GM12878 (cell line): ENCODE measurements around the gene SRSF3. TPM values are rescaled to one million over a fixed set of nuclear protein-coding genes. Genes with fewer than 3 reads are reported as not detected.

Experiments used
- ATAC-seq: fragments of 200-7000 bp; cut with Tn5 transposase; 3 replicates; pipeline ENCODE4 v1.9.1; 2020; ENCODE audit warnings: mild to moderate bottlenecking, moderate library complexity
- BruUV-seq: library from RNA; stranded (reverse); fragments of 400-500 nt; replicated peaks from 2 replicates; lab custom pipeline; 2021; lab: Mats Ljungman, UMichigan
- CTCF ChIA-PET: fragments of 300-600 bp; sonication (Branson Sonifier 250); formaldehyde crosslinking; extraction: SDS; loops from one replicate; lab custom pipeline; 2021; ENCODE audit warnings: inconsistent platforms; lab: Yijun Ruan, JAX
- POLR2A ChIA-PET: fragments of 350-600 bp; formaldehyde crosslinking; extraction: SDS; loops from one replicate; lab custom pipeline; 2021; ENCODE audit warnings: inconsistent platforms; lab: Charles Lee
- RAD21 ChIA-PET: fragments of 300-600 bp; sonication (Branson Sonifier 250); formaldehyde crosslinking; loops from one replicate; lab custom pipeline; 2023; ENCODE audit warnings: antibody characterized with exemption; ENCODE audit not compliant: unreplicated experiment; lab: Charles Lee
- SMC1A ChIA-PET: fragments of 300-600 bp; sonication (Branson Sonifier 250); formaldehyde crosslinking; loops from one replicate; lab custom pipeline; 2023; ENCODE audit not compliant: unreplicated experiment, uncharacterized antibody; lab: Charles Lee
- DNase-seq: peaks from one replicate; pipeline ENCODE4 v3.0.0-alpha.2; 2011; ENCODE audit warnings: low read depth, low spot score
- FAIRE-seq: peaks from 3 replicates; lab custom pipeline; 2011; peaks lifted over from hg19 to GRCh38; lab: Jason Lieb, UNC
- H2AFZ ChIP-seq: 2 replicates; pipeline ENCODE4 v1.6.0; 2011; ENCODE audit warnings: low read depth, low read length, control low read depth; ENCODE audit not compliant: control insufficient read depth
- H3K27ac ChIP-seq: 2 replicates; pipeline ENCODE4 v1.5.1; 2011; ENCODE audit warnings: control low read depth; ENCODE audit not compliant: control insufficient read depth, insufficient read depth
- H3K27me3 ChIP-seq, 2 experiments: replicated peaks in 1 of 2; 2 replicates each; pipeline versions ENCODE4 v1.6.0 to v1.6.1; 2011; ENCODE audit warnings: low read length in 1 of 2; ENCODE audit not compliant: control insufficient read depth in 2 of 2, insufficient read depth in 2 of 2
- H3K36me3 ChIP-seq, 2 experiments: 2 replicates each; pipeline ENCODE4 v1.5.1; 2011; ENCODE audit warnings: low read length in 1 of 2; ENCODE audit not compliant: control insufficient read depth in 2 of 2, insufficient read depth in 2 of 2
- H3K4me1 ChIP-seq: 2 replicates; pipeline ENCODE4 v1.6.1; 2011; ENCODE audit warnings: mild to moderate bottlenecking, low read length, moderate library complexity, mixed read lengths; ENCODE audit not compliant: control insufficient read depth, insufficient read depth
- H3K4me2 ChIP-seq: 2 replicates; pipeline ENCODE4 v1.6.0; 2011; ENCODE audit warnings: control low read depth; ENCODE audit not compliant: control insufficient read depth, insufficient read depth
- H3K4me3 ChIP-seq: fragments of 200-600 bp; sonication (generic); 2 replicates; pipeline ENCODE4 v1.5.1; 2016
- H3K79me2 ChIP-seq: 2 replicates; pipeline ENCODE4 v1.6.0; 2011; ENCODE audit warnings: low read length; ENCODE audit not compliant: control insufficient read depth, insufficient read depth
- H3K9ac ChIP-seq: 2 replicates; pipeline ENCODE4 v1.8.0; 2011; ENCODE audit warnings: low read length, control low read depth, mixed read lengths; ENCODE audit not compliant: control insufficient read depth, insufficient read depth
- H3K9me3 ChIP-seq: replicated peaks from 3 replicates; pipeline ENCODE4 v1.5.1; 2011; ENCODE audit warnings: mild to moderate bottlenecking, low read length; ENCODE audit not compliant: control insufficient read depth, insufficient read depth
- H4K20me1 ChIP-seq: 2 replicates; pipeline ENCODE4 v1.6.0; 2011; ENCODE audit not compliant: control insufficient read depth, insufficient read depth
- BHLHE40 ChIP-seq, 2 experiments: fragments of 450-650 bp in 1 of 2; IDR thresholded peaks; 2 replicates each; pipeline ENCODE4 v1.6.1; 2011 to 2017; ENCODE audit warnings: low read depth in 2 of 2, borderline replicate concordance in 1 of 2, improper control_type of control experiment in 1 of 2, low read length in 1 of 2, mild to moderate bottlenecking in 1 of 2
- BMI1 ChIP-seq: fragments of 450-650 bp; IDR thresholded peaks from 2 replicates; pipeline ENCODE4 v1.6.1; 2016; ENCODE audit warnings: mild to moderate bottlenecking, moderate library complexity, borderline replicate concordance
- CEBPB ChIP-seq, 2 experiments: fragments of 150-350 bp in 1 of 2; IDR thresholded peaks; 2 replicates each; pipeline ENCODE4 v1.6.1; 2012 to 2014; ENCODE audit warnings: low read depth in 2 of 2, low read length in 2 of 2, borderline replicate concordance in 1 of 2, inconsistent platforms in 1 of 2
- E2F4 ChIP-seq: IDR thresholded peaks from 2 replicates; pipeline ENCODE4 v1.6.1; 2012; ENCODE audit warnings: low read depth, low read length, improper control_type of control experiment
- EGR1 ChIP-seq, 2 experiments: IDR thresholded peaks; 1 replicate in 1 of 2; 2 replicates in 1 of 2; pipeline ENCODE4 v1.6.1; 2011 to 2012; ENCODE audit warnings: low read depth in 2 of 2, low read length in 2 of 2, borderline replicate concordance in 1 of 2, mild to moderate bottlenecking in 1 of 2, moderate library complexity in 1 of 2
- ESRRA ChIP-seq: IDR thresholded peaks from 2 replicates; pipeline ENCODE4 v1.6.1; 2012; ENCODE audit warnings: mild to moderate bottlenecking, low read length, improper control_type of control experiment
- HSF1 ChIP-seq: fragments of 150-350 bp; IDR thresholded peaks from 2 replicates; pipeline ENCODE4 v1.6.1; 2014; ENCODE audit warnings: mild to moderate bottlenecking, low read depth, low read length
- KAT2A ChIP-seq: conservative IDR thresholded peaks from 2 replicates; pipeline ENCODE4 v1.6.1; 2011; ENCODE audit warnings: low read depth, low read length; ENCODE audit not compliant: control insufficient read depth
- MEF2A ChIP-seq: IDR thresholded peaks from 2 replicates; pipeline ENCODE4 v1.6.1; 2011; ENCODE audit warnings: low read depth, mild to moderate bottlenecking, low read length, moderate library complexity; ENCODE audit not compliant: insufficient read depth
- NFYA ChIP-seq: IDR thresholded peaks from 2 replicates; pipeline ENCODE4 v1.6.1; 2011; ENCODE audit warnings: low read depth, mild to moderate bottlenecking, low read length, improper control_type of control experiment, borderline replicate concordance
- SMAD1 ChIP-seq: fragments of 450-650 bp; IDR thresholded peaks from 2 replicates; pipeline ENCODE4 v1.6.1; 2018; ENCODE audit warnings: mild to moderate bottlenecking, low read depth; ENCODE audit not compliant: partially characterized antibody
- SMARCA5 ChIP-seq: fragments of 450-650 bp; IDR thresholded peaks from 2 replicates; pipeline ENCODE4 v1.6.1; 2017; ENCODE audit warnings: mild to moderate bottlenecking
- SUPT20H ChIP-seq: IDR thresholded peaks from 2 replicates; pipeline ENCODE4 v1.6.1; 2011; ENCODE audit warnings: low read depth, mild to moderate bottlenecking, low read length, moderate library complexity, borderline replicate concordance; ENCODE audit not compliant: control insufficient read depth
- TBL1XR1 ChIP-seq: IDR thresholded peaks from 2 replicates; pipeline ENCODE4 v1.6.1; 2012; ENCODE audit warnings: low read depth, low read length, improper control_type of control experiment
- YBX1 ChIP-seq: fragments of 450-650 bp; IDR thresholded peaks from 2 replicates; pipeline ENCODE4 v1.6.1; 2016; ENCODE audit warnings: antibody characterized with exemption
- ZNF217 ChIP-seq: fragments of 450-650 bp; IDR thresholded peaks from 2 replicates; pipeline ENCODE4 v1.6.1; 2017; ENCODE audit warnings: antibody characterized with exemption, mild to moderate bottlenecking
- WGBS: methylation state at CpG from one replicate; pipeline ENCODE4 v1.1.6; 2016; ENCODE audit warnings: low lambda C conversion rate; ENCODE audit not compliant: insufficient replicate concordance, insufficient coverage; ENCODE audit errors: missing lambda C conversion rate; 5-methylcytosine and 5-hydroxymethylcytosine counted together
- in situ Hi-C: fragments of 300-500 bp; cut with MboI; formaldehyde crosslinking; loops from 9 replicates; pipeline ENCODE4 v1.14.3; 2018; ENCODE audit warnings: mixed read lengths
- intact Hi-C: fragments of 100-400 bp; cut with micrococcal nuclease; formaldehyde crosslinking; loops from one replicate; pipeline ENCODE4 v1.14.2; 2022; ENCODE audit not compliant: unreplicated experiment
- polyA plus RNA-seq, 11 experiments: library from polyadenylated mRNA; depleted of rRNA in 4 of 11; unstranded in 6 of 11; stranded (reverse) in 5 of 11; fragments of >200 nt; fragmentation: Nextera tagmentation in 4 of 11; fragmentation: Illumina TruSeq in 1 of 11; extraction: Ambion mirVana in 4 of 11; extraction: Trizol in 1 of 11; gene quantifications; 1 replicate in 1 of 11; 2 replicates in 10 of 11; pipeline versions ENCODE4 v1.2.1 to v1.2.3, GENCODE V29; 2011 to 2016; ENCODE audit warnings: inconsistent platforms in 2 of 11, missing spikeins in 2 of 11, low read depth in 1 of 11
- total RNA-seq, 4 experiments: library from RNA; depleted of rRNA in 3 of 4; stranded (reverse); fragments of >200 nt in 3 of 4; fragmentation: Illumina TruSeq in 1 of 4; extraction: Trizol in 1 of 4; gene quantifications; 2 replicates each; pipeline versions ENCODE4 v1.2.1 to v1.2.3, GENCODE V29; 2013 to 2021

SRSF3 gene
- total and polyA plus RNA-seq, 10 of the 15 experiments (the other 5 are each of a cell fraction or from before 2014, with no cell fraction given) = 195 to 1,377 (median 493) TPM

GRCh38 chr6:36597775-36598174 is 3.6 kb downstream of the SRSF3 start:
- no peak for ATAC-seq
- H2AFZ ChIP-seq = no peak overlapping the region
- peak overlapping the region; percentile 100 for H3K4me3 ChIP-seq
- intact Hi-C loops = no loop called here
- FAIRE-seq = no peak
- POLR2A ChIA-PET = interaction anchor here (0.6 to 2.4 kb wide), 12 partner anchors 9 to 1401 kb away, joined by 3 to 15 read pairs (median 4); no protein-coding TSS in a partner anchor
- no peaks in the 10 kb centered on the region for H3K27me3 ChIP-seq
- H3K4me1 ChIP-seq = peaks cover 4% of the 10 kb centered on the region
- SMC1A ChIA-PET = interaction anchor here (0.6 to 5.1 kb wide), 17 partner anchors 11 to 1118 kb away, joined by 3 to 50 read pairs (median 4); no protein-coding TSS in a partner anchor
- H3K4me2 ChIP-seq = peak overlapping the region; percentile 80
- peaks cover 90% of the 10 kb centered on the region for H3K79me2 ChIP-seq
- DNase-seq = no peak
- BruUV-seq = no TSS peak
- H3K9ac ChIP-seq = peak overlapping the region; percentile 97; the same call in 1 of the 2 replicates
- in situ Hi-C loops = no loop called here
- peaks cover 11% of the 10 kb centered on the region for H4K20me1 ChIP-seq
- 0% methylated on average over 1 of the region's 1 CpG for WGBS
- CTCF ChIA-PET = interaction anchor here (0.6 to 4.2 kb wide), 15 partner anchors 11 to 1989 kb away, joined by 3 to 29 read pairs (median 4); no protein-coding TSS in a partner anchor
- RAD21 ChIA-PET = interaction anchor here (0.8 to 1.8 kb wide), 12 partner anchors 9 to 217 kb away, joined by 3 to 8 read pairs (median 4); partner anchors contain the start of gene STK38
- TF ChIP-seq MEF2A = no peak
- TF ChIP-seq NFYA = no peak
- no peak for TF ChIP-seq SMARCA5
- TF ChIP-seq KAT2A = no peak
- no peak for TF ChIP-seq TBL1XR1
- TF ChIP-seq ZNF217 = no peak
- no peak for TF ChIP-seq SMAD1
- TF ChIP-seq SUPT20H = no peak
- TF ChIP-seq BHLHE40 (IDR thresholded peaks at IDR 0.05; ENCODE audit: borderline replicate concordance in 1 of 2, low read depth in 2 of 2, low read length in 1 of 2) = no peak
- no peak for TF ChIP-seq CEBPB (IDR thresholded peaks at IDR 0.05; ENCODE audit: borderline replicate concordance in 1 of 2, low read depth in 2 of 2, low read length in 2 of 2)
- no peak for TF ChIP-seq BMI1
- no peak for TF ChIP-seq E2F4
- no peak for TF ChIP-seq EGR1 (IDR thresholded peaks at IDR 0.05; ENCODE audit: borderline replicate concordance in 1 of 2, low read depth in 2 of 2, low read length in 2 of 2)
- no peak for TF ChIP-seq ESRRA
- no peak for TF ChIP-seq YBX1
- no peak for TF ChIP-seq HSF1
- peaks cover 17 to 34% of the 10 kb centered on the region in 2 experiments for H3K36me3 ChIP-seq
- H3K27ac ChIP-seq = no peak overlapping the region
- no peaks in the 10 kb centered on the region for H3K9me3 ChIP-seq
